BE2C (cell line): ENCODE measurements around the gene C4orf54.

Source experiments
- DNase-seq: peaks from one replicate; pipeline ENCODE4 v3.0.0-alpha.2; 2020
- H3K27me3 ChIP-seq: fragments of 250-450 bp; sonication (Bioruptor Pico); 2 replicates; pipeline ENCODE4 v1.5.1; 2020; ENCODE audit warnings: mild to moderate bottlenecking
- H3K36me3 ChIP-seq: fragments of 250-450 bp; sonication (Bioruptor Pico); 2 replicates; pipeline ENCODE4 v1.5.1; 2020; ENCODE audit warnings: mild to moderate bottlenecking
- H3K4me1 ChIP-seq: fragments of 250-450 bp; sonication (Bioruptor Pico); 2 replicates; pipeline ENCODE4 v1.5.1; 2020
- H3K4me3 ChIP-seq: 2 replicates; pipeline ENCODE4 v1.5.1; 2011; ENCODE audit warnings: low read depth, low read length
- H3K9me3 ChIP-seq: fragments of 250-450 bp; sonication (Bioruptor Pico); 2 replicates; pipeline ENCODE4 v1.5.1; 2020
- CTCF ChIP-seq: IDR thresholded peaks from 2 replicates; pipeline ENCODE4 v1.5.1; 2012; ENCODE audit warnings: mild to moderate bottlenecking, low read depth, low read length

Gene C4orf54

GRCh38 chr4:99645638-99646037 is 12.0 kb downstream of the C4orf54 start:
- H3K27me3 ChIP-seq = peaks cover 6% of the 10 kb centered on the region; the same call in 1 of the 2 replicates
- no peaks in the 10 kb centered on the region for H3K36me3 ChIP-seq
- H3K4me1 ChIP-seq = no peaks in the 10 kb centered on the region
- DNase-seq = no peak
- H3K4me3 ChIP-seq = no peak overlapping the region
- no peak for TF ChIP-seq CTCF
- no peaks in the 10 kb centered on the region for H3K9me3 ChIP-seq

DNA sequence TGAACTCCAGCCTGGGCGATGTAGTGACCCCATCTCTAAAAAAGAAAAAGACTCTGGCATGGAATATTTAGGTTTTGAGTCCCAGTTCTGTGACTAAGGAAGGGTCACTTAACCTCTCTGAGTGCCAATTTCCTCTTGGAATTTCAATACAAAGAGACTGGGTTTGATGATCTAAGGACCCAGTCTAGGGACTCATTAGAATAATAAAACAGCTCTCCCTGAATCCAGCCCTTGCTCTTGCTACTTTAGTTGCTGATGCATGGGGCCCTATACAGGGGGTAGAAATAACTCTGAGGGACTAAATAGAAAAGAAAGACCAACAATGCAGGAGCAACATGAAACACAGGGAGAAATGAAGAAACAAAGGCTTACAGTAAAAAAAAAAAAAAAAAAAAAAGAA is 12.6 kb downstream of the C4orf54 start:
- Histone ChIP-seq H3K4me1 (no peaks in the 10 kb centered on the region), H3K9me3 (no peaks in the 10 kb centered on the region), H3K27me3 (peaks cover 12% of the 10 kb centered on the region; the same call in 1 of the 2 replicates), H3K36me3 (no peaks in the 10 kb centered on the region), H3K4me3 (no peak overlapping the region)
- DNase-seq = no peak
- TF ChIP-seq CTCF = no peak

DNA sequence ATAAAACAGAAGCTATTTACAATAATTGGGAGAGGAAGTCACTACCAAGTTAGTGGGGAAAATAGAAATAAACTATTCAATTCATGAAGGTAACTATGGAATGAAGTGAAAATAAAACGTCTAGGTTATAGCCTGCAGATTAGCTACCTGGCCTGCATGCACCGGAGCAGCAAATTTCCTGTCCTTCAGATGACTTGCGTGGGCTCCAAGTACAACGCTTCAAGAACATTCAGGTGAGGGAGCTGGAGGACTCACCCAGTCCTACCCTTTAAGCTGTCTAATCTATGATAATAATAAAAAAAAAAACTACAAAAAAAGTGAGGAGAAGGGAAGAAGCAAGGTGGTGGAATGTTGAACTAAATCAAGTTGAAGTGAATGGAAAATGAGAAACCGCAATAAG is 13.2 kb downstream of the C4orf54 start:
- H3K9me3 ChIP-seq = no peaks in the 10 kb centered on the region
- TF ChIP-seq CTCF = no peak
- peaks cover 14% of the 10 kb centered on the region; the same call in 1 of the 2 replicates for H3K27me3 ChIP-seq
- H3K36me3 ChIP-seq = no peaks in the 10 kb centered on the region
- H3K4me1 ChIP-seq = no peaks in the 10 kb centered on the region
- DNase-seq = no peak
- H3K4me3 ChIP-seq = no peak overlapping the region

DNA sequence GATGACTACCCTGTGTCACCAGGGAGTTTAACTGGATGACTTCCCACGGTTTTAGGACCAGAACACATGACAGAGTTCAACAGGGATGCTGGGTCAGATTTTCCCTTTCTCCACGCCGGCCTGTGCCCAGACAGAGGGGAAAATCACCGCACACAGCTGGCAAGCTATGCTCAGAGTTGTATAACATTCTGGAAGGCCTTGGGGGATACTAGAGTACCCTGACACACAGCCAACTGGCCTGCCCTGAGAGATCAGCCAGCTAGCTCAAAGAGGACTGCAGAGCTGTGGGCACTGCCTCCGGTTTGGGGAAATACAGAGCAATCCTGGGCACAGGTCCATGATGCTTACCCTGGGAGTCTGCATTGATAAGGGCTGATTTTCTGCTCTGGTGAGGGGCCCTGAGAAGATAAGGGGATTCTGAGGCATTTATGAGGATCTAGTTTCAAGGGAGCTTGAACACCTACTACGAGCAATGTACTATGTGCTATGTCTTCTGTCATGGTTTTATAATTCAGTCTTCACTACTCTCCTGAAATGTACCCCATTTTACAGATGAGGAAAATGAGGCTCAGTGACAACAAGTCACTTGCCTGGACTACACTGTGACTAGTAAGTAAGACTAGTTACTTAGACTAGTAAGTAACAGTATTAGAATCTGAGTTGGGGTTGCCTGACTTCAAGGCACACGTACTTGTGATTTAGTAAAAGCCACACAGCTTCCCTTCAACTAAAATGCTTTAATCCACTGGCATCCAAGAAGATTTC is 14.7 kb downstream of the C4orf54 start:
- H3K4me1 ChIP-seq = no peaks in the 10 kb centered on the region
- no peak for DNase-seq
- H3K27me3 ChIP-seq = peaks cover 21% of the 10 kb centered on the region
- no peaks in the 10 kb centered on the region for H3K36me3 ChIP-seq
- no peak overlapping the region for H3K4me3 ChIP-seq
- H3K9me3 ChIP-seq = no peaks in the 10 kb centered on the region
- TF ChIP-seq CTCF = no peak

DNA sequence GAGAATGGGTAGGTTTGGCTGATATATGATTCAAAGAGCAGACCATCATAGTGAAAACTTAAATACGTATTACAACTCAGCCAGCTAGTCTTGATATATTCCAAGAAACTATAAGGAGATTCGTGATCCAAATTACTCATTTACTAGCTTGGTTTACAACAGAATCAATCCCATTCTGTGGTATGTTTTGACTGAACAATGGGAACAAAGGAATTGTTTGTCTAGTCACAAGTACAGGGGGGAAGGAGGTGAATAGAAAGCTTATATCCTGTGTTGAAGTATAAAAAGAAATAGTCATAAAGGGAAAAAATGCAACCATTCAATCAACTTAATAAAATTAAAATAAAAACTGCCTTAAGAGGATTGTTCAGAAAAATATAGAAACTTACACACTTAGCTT is 17.0 kb downstream of the C4orf54 start:
- Histone ChIP-seq H3K4me3 (no peak overlapping the region), H3K36me3 (no peaks in the 10 kb centered on the region), H3K4me1 (no peaks in the 10 kb centered on the region), H3K9me3 (no peaks in the 10 kb centered on the region), H3K27me3 (peaks cover 21% of the 10 kb centered on the region)
- no peak for TF ChIP-seq CTCF
- no peak for DNase-seq

- H3K4me1 ChIP-seq = no peaks in the 10 kb centered on the region
- no peak for DNase-seq
Measured at GRCh38 chr4:99637174-99637573, 20.5 kb downstream of the C4orf54 start.

More at GRCh38 chr4:99637174-99637573, 20.5 kb downstream of the C4orf54 start:
- H3K9me3 ChIP-seq = no peaks in the 10 kb centered on the region
- peaks cover 21% of the 10 kb centered on the region for H3K27me3 ChIP-seq
- TF ChIP-seq CTCF = no peak
- H3K36me3 ChIP-seq = no peaks in the 10 kb centered on the region
- H3K4me3 ChIP-seq = no peak overlapping the region
